Muscle layer of colon (tissue), 2 donors: ENCODE results near the gene SPCS3.
"Not testable (repeated sequence)": the region's sequence is repeated elsewhere in the genome, so short reads cannot be mapped to it uniquely, and the experiment has no call there.

Experiments
- H3K27ac ChIP-seq: one replicate; pipeline ENCODE4 v1.7.0; 2013; ENCODE audit warnings: low read depth, mild to moderate bottlenecking, low read length, moderate library complexity
- H3K27me3 ChIP-seq, 2 donors: one replicate each; pipeline ENCODE4 v1.7.0; 2013; ENCODE audit warnings: low read length in 2 of 2, mild to moderate bottlenecking in 2 of 2; ENCODE audit not compliant: insufficient read depth in 2 of 2, control insufficient read depth in 1 of 2
- H3K36me3 ChIP-seq: one replicate; pipeline ENCODE4 v1.7.0; 2013; ENCODE audit warnings: mild to moderate bottlenecking, low read length; ENCODE audit not compliant: insufficient read depth
- H3K4me1 ChIP-seq: one replicate; pipeline ENCODE4 v1.7.0; 2013; ENCODE audit warnings: mild to moderate bottlenecking, low read length; ENCODE audit not compliant: insufficient read depth
- H3K4me3 ChIP-seq, 2 donors: one replicate each; pipeline ENCODE4 v1.7.0; 2013; ENCODE audit warnings: low read length in 2 of 2, low read depth in 1 of 2, mild to moderate bottlenecking in 1 of 2, moderate library complexity in 1 of 2
- H3K9ac ChIP-seq: one replicate; pipeline ENCODE4 v1.7.0; 2013; ENCODE audit warnings: low read length
- H3K9me3 ChIP-seq: one replicate; pipeline ENCODE4 v1.7.0; 2013; ENCODE audit warnings: mild to moderate bottlenecking, low read length
- donor health status: abdominal sarcoma.
- donor health status: Adenocarcinoma of cecum.

Gene SPCS3

DNA sequence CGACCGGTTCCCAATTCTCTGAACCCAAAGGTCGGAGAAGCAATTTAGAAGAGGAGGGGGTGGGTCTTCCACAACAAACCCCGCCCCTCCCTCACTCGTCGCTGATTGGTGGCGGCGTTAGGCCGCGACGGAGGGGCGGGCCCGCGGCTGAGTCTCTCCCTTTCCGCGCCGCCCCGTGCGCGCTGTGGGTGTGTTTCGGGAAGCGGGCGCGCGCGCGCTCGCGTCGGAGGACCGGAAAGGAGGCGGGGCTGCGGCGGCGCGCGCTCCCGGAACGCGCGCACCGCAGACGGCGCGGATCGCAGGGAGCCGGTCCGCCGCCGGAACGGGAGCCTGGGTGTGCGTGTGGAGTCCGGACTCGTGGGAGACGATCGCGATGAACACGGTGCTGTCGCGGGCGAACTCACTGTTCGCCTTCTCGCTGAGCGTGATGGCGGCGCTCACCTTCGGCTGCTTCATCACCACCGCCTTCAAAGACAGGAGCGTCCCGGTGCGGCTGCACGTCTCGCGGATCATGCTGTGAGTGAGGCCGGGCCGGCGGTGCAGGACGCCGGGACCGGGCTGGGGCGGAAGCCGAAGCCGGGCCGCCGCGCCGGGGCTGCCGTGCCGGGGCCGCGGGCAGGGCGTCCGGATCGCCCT lies at the start of gene SPCS3:
SPCS3 (plus strand) TSS at position 263 of the 636 bp plus-strand sequence; CDS start at position 374, 111 bp downstream.
- peak within 1 kb of the TSS; percentile 95 for H3K27ac ChIP-seq
- no peaks in the 10 kb centered on the region for H3K9me3 ChIP-seq
- H3K9ac ChIP-seq, result peak within 1 kb of the TSS; percentile 88
- H3K4me3 ChIP-seq, result peak within 1 kb of the TSS; percentile 79 to 97
- H3K4me1 ChIP-seq, result peaks cover 20% of the 10 kb centered on the region
- H3K36me3 ChIP-seq, result no peaks in the 10 kb centered on the region
- H3K27me3 ChIP-seq, result no peaks in the 10 kb centered on the region

DNA sequence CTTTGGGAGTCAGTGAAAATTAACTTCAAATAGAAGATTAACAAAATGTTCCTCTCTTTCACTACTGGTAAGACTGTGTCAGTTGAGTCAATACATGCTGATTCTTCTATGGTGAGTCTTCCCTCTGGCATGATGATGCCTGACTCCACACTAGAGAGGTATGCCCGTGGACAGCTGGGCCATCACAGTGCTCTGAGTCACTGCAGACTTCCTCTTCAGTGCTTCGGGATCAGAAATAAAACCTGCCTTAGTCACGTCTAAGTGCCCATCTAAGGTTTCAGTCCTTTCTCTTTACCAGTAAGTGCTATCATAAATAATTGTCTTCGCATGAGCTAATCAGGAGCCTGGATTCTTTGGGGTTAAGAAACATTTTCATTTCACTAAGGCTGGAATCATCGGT lies 49.1 kb upstream of the SPCS3 start:
- Histone ChIP-seq H3K4me3 (peak overlapping the region in 1 of 2 donors; percentile 12), H3K27ac (peak overlapping the region; percentile 58)

DNA sequence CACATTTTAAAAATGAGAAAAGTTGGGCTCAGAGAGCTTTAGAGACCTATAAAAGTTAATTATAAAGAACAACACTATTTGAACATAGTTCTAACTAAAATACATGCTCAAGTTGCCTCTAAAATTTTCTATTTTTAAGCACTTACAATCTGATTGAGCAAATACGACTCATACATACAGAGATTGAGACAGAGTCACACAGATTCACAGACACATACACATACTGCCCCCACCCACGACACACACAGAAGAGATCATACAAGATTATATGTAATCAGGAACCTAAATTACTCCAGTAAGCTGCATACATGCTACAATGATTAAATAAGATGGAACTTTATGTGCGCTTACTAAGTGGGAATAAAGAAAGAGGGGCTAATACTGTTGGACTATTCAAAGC lies 48.0 kb upstream of the SPCS3 start:
- H3K9me3 ChIP-seq, result no peaks in the 10 kb centered on the region
- H3K4me3 ChIP-seq, result no peak overlapping the region
- no peak overlapping the region for H3K9ac ChIP-seq
- no peaks in the 10 kb centered on the region for H3K36me3 ChIP-seq
- peaks cover 9% of the 10 kb centered on the region for H3K4me1 ChIP-seq
- H3K27me3 ChIP-seq, result no peaks in the 10 kb centered on the region
- H3K27ac ChIP-seq, result no peak overlapping the region

More for the DNA sequence above, 49.1 kb upstream of the SPCS3 start:
- Histone ChIP-seq H3K36me3 (no peaks in the 10 kb centered on the region), H3K4me1 (peaks cover 6% of the 10 kb centered on the region), H3K9ac (no peak overlapping the region), H3K9me3 (no peaks in the 10 kb centered on the region), H3K27me3 (no peaks in the 10 kb centered on the region)

DNA sequence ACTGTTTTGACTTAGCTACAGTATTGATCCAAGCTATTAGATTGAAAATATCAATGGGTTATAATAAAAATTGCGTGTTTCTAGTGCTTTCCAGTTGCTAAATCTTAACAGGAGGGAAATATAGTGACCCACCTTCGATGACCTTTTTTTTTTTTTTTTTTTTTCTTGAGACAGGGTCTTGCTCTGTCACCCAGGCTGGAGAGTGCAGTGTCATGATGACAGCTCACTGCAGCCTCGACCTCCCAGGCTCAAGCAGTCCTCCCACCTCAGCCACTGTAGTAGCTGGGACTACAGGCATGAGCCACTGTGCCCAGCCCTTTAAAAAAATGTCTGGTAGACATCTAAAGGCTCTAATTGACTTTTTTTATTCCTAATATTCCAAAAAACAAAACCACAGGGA lies 47.0 kb upstream of the SPCS3 start:
- peaks cover 17% of the 10 kb centered on the region for H3K4me1 ChIP-seq
- H3K9me3 ChIP-seq, result no peaks in the 10 kb centered on the region
- no peak overlapping the region for H3K4me3 ChIP-seq
- no peaks in the 10 kb centered on the region for H3K36me3 ChIP-seq
- no peak overlapping the region for H3K27ac ChIP-seq
- H3K27me3 ChIP-seq, result no peaks in the 10 kb centered on the region
- H3K9ac ChIP-seq, result no peak overlapping the region

DNA sequence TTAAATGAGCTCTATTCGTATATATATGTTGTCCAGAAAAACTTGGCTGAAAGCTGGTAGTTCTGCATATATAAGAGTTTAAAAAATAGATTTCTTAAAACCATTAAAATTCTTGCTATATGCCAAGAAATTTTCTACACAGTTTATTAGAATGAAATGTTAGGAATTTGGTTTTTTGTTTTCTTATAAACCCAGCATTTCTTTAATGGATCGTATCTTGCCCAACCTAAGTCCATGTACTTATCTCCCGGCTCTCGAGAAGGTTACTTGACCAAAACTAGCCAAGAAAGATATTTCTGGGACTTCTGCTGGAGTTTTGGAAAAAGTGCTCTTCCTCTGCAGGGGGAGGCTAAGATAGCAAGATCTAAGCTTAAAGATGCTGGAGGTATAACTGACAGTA lies 46.0 kb upstream of the SPCS3 start:
- H3K27ac ChIP-seq, result no peak overlapping the region
- peaks cover 21% of the 10 kb centered on the region for H3K4me1 ChIP-seq
- H3K4me3 ChIP-seq, result no peak overlapping the region
- H3K9ac ChIP-seq, result no peak overlapping the region
- no peaks in the 10 kb centered on the region for H3K36me3 ChIP-seq
- H3K27me3 ChIP-seq, result no peaks in the 10 kb centered on the region
- no peaks in the 10 kb centered on the region for H3K9me3 ChIP-seq

DNA sequence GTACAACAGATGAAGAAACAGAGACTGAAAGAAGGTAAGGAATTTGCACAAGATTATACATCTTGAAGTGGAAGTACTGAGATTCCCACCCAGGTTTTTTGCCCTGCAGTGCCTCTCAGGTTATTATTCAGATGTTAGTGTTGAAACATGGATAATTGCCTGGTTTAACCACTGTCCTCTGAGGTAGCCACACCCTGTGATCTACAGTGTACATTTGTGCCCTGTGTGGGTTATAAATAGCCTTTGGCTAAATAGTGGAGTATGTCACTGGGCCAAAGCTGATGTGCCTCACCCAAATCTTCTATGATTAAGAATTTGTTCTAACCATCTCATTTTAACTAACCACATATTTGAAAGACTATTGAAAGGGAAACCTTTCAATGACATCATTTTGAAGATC lies 45.3 kb upstream of the SPCS3 start:
- H3K9ac ChIP-seq, result no peak overlapping the region
- no peak overlapping the region for H3K27ac ChIP-seq

GRCh38 chr4:176276710-176277109 lies 43.1 kb upstream of the SPCS3 start:
- Histone ChIP-seq H3K4me3 (peak overlapping the region in 1 of 2 donors; percentile 46), H3K9me3 (no peaks in the 10 kb centered on the region), H3K9ac (no peak overlapping the region), H3K27me3 (no peaks in the 10 kb centered on the region), H3K4me1 (peaks cover 21% of the 10 kb centered on the region), H3K36me3 (no peaks in the 10 kb centered on the region), H3K27ac (no peak overlapping the region)

More for the DNA sequence above, 45.3 kb upstream of the SPCS3 start:
- no peaks in the 10 kb centered on the region for H3K9me3 ChIP-seq
- H3K27me3 ChIP-seq, result no peaks in the 10 kb centered on the region
- H3K4me3 ChIP-seq, result no peak overlapping the region
- H3K4me1 ChIP-seq, result peaks cover 21% of the 10 kb centered on the region
- H3K36me3 ChIP-seq, result no peaks in the 10 kb centered on the region

GRCh38 chr4:176277162-176277904 lies 42.4 kb upstream of the SPCS3 start:
- H3K9ac ChIP-seq, result peak overlapping the region; percentile 40
- no peak overlapping the region for H3K27ac ChIP-seq
- H3K27me3 ChIP-seq, result no peaks in the 10 kb centered on the region
- no peaks in the 10 kb centered on the region for H3K9me3 ChIP-seq
- H3K36me3 ChIP-seq, result no peaks in the 10 kb centered on the region
- peaks cover 21% of the 10 kb centered on the region for H3K4me1 ChIP-seq
- peak overlapping the region; percentile 32 to 46 for H3K4me3 ChIP-seq

DNA sequence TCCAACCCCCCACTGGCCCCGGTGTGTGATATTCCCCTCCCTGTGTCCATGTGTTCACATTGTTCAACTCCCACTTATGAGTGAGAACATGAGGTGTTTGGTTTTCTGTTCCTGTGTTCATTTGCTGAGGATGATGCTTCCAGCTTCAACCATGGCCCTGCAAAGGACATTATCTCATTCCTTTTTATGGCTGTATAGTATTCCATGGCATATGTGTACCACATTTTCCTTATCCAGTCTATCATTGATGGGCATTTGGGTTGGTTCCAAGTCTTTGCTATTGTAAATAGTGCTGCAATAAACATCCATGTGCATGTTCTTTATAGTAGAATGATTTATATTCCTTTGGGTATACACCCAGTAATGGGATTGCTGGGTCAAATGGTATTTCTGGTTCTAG lies 40.2 kb upstream of the SPCS3 start:
- H3K27ac ChIP-seq, H3K9me3 ChIP-seq, H3K4me3 ChIP-seq, H3K27me3 ChIP-seq, H3K36me3 ChIP-seq, H3K9ac ChIP-seq: not testable (repeated sequence)
- H3K4me1 ChIP-seq, result peaks cover 16% of the 10 kb centered on the region

DNA sequence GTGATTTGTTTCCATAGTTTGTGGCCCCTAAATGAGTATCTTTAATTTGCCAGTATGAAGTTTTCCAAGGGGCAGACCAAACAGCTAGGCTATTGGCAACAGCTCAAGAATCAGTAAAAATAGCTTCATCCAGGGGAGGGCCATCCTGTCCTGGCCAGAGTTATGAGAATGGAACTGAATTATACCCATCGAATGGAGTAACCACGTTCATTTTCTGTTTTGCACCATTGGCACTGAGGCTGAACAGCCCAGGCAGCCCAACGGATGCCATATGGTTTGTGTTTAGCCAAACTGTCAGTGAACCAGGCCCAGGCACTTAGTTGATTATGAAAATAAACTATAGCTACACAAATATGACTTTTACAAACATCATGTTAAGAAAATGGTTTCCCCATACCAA lies 33.0 kb upstream of the SPCS3 start:
- no peaks in the 10 kb centered on the region for H3K9me3 ChIP-seq
- H3K4me1 ChIP-seq, result peaks cover 24% of the 10 kb centered on the region
- H3K4me3 ChIP-seq, result no peak overlapping the region
- H3K27me3 ChIP-seq, result no peaks in the 10 kb centered on the region
- no peak overlapping the region for H3K9ac ChIP-seq
- no peak overlapping the region for H3K27ac ChIP-seq
- no peaks in the 10 kb centered on the region for H3K36me3 ChIP-seq

- no peak overlapping the region for H3K27ac ChIP-seq
- no peak overlapping the region for H3K4me3 ChIP-seq
- no peaks in the 10 kb centered on the region for H3K9me3 ChIP-seq
- no peak overlapping the region for H3K9ac ChIP-seq
- no peaks in the 10 kb centered on the region for H3K36me3 ChIP-seq
- H3K27me3 ChIP-seq, result no peaks in the 10 kb centered on the region
- peaks cover 24% of the 10 kb centered on the region for H3K4me1 ChIP-seq
These were observed 32.2 kb upstream of the SPCS3 start for GRCh38 chr4:176287546-176287945.

- Histone ChIP-seq H3K27me3 (no peaks in the 10 kb centered on the region), H3K9me3 (no peaks in the 10 kb centered on the region), H3K36me3 (no peaks in the 10 kb centered on the region), H3K27ac (no peak overlapping the region), H3K4me3 (no peak overlapping the region), H3K4me1 (peaks cover 24% of the 10 kb centered on the region), H3K9ac (no peak overlapping the region)
These were observed 31.7 kb upstream of the SPCS3 start for GRCh38 chr4:176288020-176288419.
